T follicular helper cell (primary cell): Measurements from ENCODE around the gene MTMR12.
"Not testable (repeated sequence)": the region's sequence is repeated elsewhere in the genome, so short reads cannot be mapped to it uniquely, and the experiment has no call there.

ENCODE experiments used
- DNase-seq: peaks from one replicate; pipeline ENCODE4 v3.0.0-alpha.2; 2020; ENCODE audit warnings: low read depth

MTMR12 gene

DNA sequence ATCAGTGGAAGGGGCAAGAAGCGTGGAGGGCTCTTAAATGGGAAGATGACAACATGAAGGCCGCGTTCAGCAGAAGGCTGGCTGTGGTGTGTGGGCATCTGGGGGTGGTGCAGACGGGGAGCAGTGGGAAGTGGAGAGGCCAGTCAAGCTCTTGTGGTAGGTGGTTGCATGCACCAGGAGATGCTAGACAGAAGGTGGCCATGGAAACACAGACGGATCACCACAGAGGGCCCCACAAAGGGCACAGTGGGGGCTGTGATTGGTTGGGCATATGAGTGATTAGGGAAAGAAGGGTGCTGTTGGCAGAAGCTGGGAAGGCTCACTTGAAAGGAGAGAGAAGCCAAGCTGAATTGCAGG, 14.7 kb downstream of the MTMR12 start:
- DNase-seq, result no peak

GRCh38 chr5:32297181-32298058, 15.3 kb downstream of the MTMR12 start:
- no peak for DNase-seq

- DNase-seq, result not testable (repeated sequence)
Measured at GRCh38 chr5:32295966-32296772, 16.6 kb downstream of the MTMR12 start.

GRCh38 chr5:32291591-32291990, 21.1 kb downstream of the MTMR12 start:
- DNase-seq, result no peak

GRCh38 chr5:32290922-32291321, 21.8 kb downstream of the MTMR12 start:
- no peak for DNase-seq

DNA sequence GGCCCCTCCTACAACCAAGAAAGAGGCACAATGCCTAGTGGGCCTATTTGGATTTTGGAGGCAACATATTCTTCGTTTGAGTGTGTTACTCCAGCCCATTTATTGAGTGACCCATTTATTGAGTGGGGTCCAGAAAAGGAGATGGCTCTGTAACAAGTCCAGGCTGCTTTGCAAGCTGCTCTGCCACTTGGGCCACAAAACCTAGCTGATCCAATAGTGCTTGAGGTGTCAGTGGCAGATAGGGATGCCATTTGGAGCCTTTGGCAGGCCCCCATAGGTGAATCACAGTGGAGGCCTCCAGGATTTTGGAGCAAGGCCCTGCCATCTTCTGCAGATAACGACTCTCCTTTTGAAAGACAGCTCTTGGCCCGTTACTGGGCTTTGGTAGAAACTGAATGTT, 22.2 kb downstream of the MTMR12 start:
- not testable (repeated sequence) for DNase-seq

- not testable (repeated sequence) for DNase-seq
Measured at GRCh38 chr5:32289986-32290385, 22.8 kb downstream of the MTMR12 start.

GRCh38 chr5:32288135-32288534, 24.6 kb downstream of the MTMR12 start:
- not testable (repeated sequence) for DNase-seq

DNA sequence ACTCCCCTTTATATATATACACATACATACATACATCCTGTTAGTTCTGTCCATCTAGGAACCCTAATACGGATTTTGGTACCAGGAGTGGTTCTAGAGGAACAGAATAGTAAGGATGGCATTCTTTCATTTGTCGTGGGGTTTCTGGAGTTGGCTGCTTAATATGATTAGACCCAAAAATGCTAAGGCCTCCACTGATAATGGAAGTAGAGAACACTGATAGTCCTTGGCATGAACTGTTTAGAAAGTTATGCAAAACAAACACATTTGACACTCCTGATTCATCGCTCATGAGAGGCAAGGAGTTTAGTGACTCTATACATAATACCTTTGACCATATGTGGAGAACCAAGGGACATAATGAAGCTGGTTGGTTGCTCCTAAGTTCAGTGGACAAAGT, 25.2 kb downstream of the MTMR12 start:
- DNase-seq, result not testable (repeated sequence)

GRCh38 chr5:32285510-32286138, 27.1 kb downstream of the MTMR12 start:
- DNase-seq, result no peak

DNA sequence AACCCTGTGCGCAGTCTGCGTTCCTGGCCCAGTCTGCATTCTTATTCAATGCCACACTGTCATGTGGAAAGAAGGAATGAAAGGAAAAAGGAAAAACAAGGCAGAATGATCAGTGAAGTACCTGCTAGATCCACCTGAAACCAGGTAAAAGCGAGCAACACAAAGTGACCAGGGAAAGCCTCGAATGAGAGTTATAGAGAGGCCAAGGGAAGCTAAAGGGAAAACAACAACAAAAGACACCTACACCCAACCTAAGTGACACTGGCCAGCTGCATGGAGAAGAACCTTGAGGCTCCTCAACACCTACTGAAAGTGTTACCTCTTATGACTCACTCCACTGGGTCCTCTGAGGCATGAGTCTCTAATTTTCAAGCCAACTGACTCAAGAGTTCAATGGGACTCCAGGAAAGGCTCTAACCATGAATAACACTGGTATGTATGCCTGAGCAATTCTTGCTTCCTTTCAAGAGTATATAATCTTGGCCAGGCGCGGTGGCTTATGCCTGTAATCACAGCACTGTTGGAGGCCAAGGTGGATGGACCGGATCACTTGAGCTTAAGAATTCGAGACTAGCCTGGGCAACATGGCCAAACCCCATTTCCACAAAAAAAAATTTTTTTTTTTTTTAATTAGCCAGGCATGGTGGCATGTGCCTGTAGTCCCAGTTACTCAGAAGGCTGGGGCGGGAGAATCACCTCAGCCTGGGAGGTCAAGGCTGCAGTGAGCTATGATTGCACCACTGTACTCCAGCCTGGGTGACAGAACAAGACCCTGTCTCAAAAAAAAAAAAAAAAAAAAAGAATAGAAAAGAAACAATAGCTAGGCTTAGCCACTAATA, 29.0 kb downstream of the MTMR12 start:
- no peak for DNase-seq

GRCh38 chr5:32283061-32283460, 29.7 kb downstream of the MTMR12 start:
- no peak for DNase-seq

DNA sequence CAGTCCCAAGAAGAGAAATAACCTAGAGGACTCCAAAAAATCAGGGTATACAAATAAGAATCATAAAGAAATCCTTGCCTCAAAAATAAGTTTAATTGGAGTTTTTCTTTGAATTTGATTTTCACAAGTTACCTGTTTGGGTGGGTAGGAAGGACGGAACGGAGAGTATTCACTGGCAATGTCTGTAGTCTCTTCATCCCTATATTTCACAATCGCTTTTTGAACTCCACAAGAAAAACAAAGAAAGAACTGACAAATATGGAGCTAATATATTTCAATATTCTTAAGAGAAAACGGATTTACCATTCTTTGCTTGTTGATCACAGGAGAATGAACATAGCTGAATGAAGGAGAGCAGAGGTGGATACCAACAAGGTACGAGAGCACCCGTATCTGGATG, 30.1 kb downstream of the MTMR12 start:
- DNase-seq, result no peak

DNA sequence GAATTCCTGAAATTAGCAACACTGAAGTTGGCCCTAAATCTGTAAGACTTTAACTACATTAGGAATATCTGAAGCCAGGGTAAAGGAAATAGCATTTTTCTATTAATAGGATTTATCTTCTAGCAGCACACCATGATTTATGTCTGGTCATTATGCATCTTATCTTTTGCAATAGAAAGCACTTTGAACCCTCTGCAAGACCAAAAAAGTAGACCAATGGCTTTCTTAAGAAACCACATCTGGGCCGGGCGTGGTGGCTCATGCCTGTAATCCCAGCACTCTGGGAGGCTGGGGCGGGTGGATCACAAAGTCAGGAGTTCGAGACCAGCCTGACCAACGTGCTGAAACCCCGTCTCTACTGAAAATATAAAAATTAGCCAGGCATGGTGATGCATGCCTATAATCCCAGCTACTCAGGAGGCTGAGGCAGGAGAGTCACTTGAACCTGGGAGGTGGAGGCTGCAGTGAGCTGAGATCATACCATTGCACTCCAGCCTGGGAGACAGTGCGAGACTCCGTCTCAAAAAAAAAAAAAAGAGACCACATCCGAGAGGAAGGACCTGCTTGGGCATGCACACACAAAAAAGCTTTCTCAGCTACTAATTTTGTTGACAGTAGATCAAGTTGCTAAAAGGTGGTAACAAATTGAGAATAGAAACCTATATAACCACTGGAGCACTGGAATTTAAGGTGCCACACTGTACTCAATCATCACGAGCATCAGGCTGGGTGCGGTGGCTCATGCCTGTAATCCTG, 31.2 kb downstream of the MTMR12 start:
- not testable (repeated sequence) for DNase-seq

DNA sequence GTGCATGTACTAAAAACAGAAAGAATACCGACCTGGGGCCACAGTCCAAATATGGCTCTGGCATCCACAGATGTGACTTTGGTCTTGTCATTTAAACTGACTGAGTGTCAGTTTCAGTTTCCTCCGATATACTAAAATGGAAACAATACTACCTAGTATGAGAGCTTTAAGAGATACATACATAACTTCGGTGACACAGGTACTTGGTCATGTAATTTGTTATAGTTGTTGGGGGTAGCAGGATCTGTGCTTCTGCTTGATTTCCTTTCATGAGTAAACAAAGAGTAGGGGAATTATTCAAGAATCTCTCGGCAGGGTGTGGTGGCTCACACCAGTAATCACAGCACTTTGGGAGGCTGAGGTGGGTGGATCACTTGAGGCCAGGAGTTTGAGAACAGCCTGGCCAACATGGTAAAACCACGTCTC, 32.1 kb downstream of the MTMR12 start:
- no peak for DNase-seq

- no peak for DNase-seq
Measured at GRCh38 chr5:32279786-32280185, 33.0 kb downstream of the MTMR12 start.

DNA sequence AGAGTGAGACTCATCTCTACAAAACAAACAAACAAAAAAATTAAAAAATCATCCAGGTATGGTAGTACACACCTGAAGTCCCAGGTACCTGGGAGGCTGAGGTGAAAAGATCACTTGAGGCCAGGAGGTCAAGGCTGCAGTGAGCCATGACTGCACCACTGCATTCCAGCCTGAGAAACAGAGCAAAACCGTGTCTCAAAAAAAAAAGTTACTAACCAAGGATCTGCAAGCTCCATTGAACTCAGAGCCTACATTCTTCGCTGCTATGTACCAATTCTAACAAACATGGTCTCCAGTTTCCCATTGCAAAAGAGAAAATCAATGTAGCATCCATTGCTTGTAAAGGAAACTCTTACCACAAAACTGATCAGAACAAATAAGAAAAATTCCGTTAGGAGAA, 33.5 kb downstream of the MTMR12 start:
- no peak for DNase-seq

- no peak for DNase-seq
Measured at GRCh38 chr5:32278406-32278805, 34.3 kb downstream of the MTMR12 start.

- DNase-seq, result no peak
Measured at GRCh38 chr5:32277798-32278197, 34.9 kb downstream of the MTMR12 start.

GRCh38 chr5:32276173-32276853, 36.4 kb downstream of the MTMR12 start:
- DNase-seq, result no peak
